Panc1 (cell line): Measurements from ENCODE around the gene WWOX.

Experiments
- CTCF ChIP-seq: fragments of 450-650 bp; IDR thresholded peaks from 2 replicates; pipeline ENCODE4 v1.5.1; 2017; ENCODE audit warnings: mild to moderate bottlenecking
- POLR2AphosphoS5 ChIP-seq: IDR thresholded peaks from 2 replicates; pipeline ENCODE4 v1.6.1; 2012; ENCODE audit warnings: mild to moderate bottlenecking, low read depth, low read length, moderate library complexity
- SIN3A ChIP-seq: IDR thresholded peaks from 2 replicates; pipeline ENCODE4 v1.6.1; 2012; ENCODE audit warnings: low read depth, mild to moderate bottlenecking, low read length, moderate library complexity, borderline replicate concordance; ENCODE audit not compliant: insufficient read depth
- TCF7L2 ChIP-seq: IDR thresholded peaks from 2 replicates; pipeline ENCODE4 v1.6.1; 2011; ENCODE audit warnings: mild to moderate bottlenecking, low read depth, low read length, inconsistent platforms

- TF ChIP-seq CTCF (no peak), POLR2AphosphoS5 (no peak), TCF7L2 (no peak), SIN3A (no peak)
Observed at GRCh38 chr16:78980825-78981224, 881.4 kb downstream of the WWOX start.
